NCI-H1417 (cell line): ENCODE data around the gene STOML3.
A peak's percentile ranks its signal among the peaks of the same experiment; 100 is the strongest.

Source experiments
- DNase-seq, 3 experiments: peaks; one replicate each; lab custom pipeline; 2025; lab: John Stamatoyannopoulos, UW

STOML3 gene

GRCh38 chr13:38981096-38981495, 9.5 kb downstream of the STOML3 start:
- peak in 1 of 3 experiments; percentile 58 for DNase-seq

- peak in 2 of 3 experiments; percentile 13 to 64 for DNase-seq
Measured at GRCh38 chr13:38980750-38981078, 9.9 kb downstream of the STOML3 start.

- DNase-seq, result peak in 2 of 3 experiments; percentile 59 to 85
Measured at GRCh38 chr13:38979891-38980749, 10.5 kb downstream of the STOML3 start.

GRCh38 chr13:38970380-38971051, 20.1 kb downstream of the STOML3 start:
- peak in 1 of 3 experiments; percentile 10 for DNase-seq

- DNase-seq, result no peak
Measured at GRCh38 chr13:38969187-38969586, 21.4 kb downstream of the STOML3 start.

- DNase-seq, result no peak
Measured at GRCh38 chr13:38967446-38967845, 23.2 kb downstream of the STOML3 start.

- no peak for DNase-seq
Measured at GRCh38 chr13:38965281-38965680, 25.4 kb downstream of the STOML3 start.

GRCh38 chr13:38960175-38960574, 30.5 kb downstream of the STOML3 start:
- no peak for DNase-seq

GRCh38 chr13:38957794-38958592, 32.6 kb downstream of the STOML3 start:
- DNase-seq, result no peak

GRCh38 chr13:38954844-38955243, 35.8 kb downstream of the STOML3 start:
- DNase-seq, result no peak

- no peak for DNase-seq
Measured at GRCh38 chr13:38954291-38954690, 36.3 kb downstream of the STOML3 start.

- DNase-seq, result no peak
Measured at GRCh38 chr13:38952827-38953226, 37.8 kb downstream of the STOML3 start.

GRCh38 chr13:38951525-38952313, 38.9 kb downstream of the STOML3 start:
- DNase-seq, result no peak

- DNase-seq, result no peak
Measured at GRCh38 chr13:38950987-38951386, 39.6 kb downstream of the STOML3 start.

GRCh38 chr13:38947054-38947453, 43.6 kb downstream of the STOML3 start:
- DNase-seq, result no peak

- peak in 1 of 3 experiments; percentile 28 for DNase-seq
Measured at GRCh38 chr13:38944219-38944618, 46.4 kb downstream of the STOML3 start.

GRCh38 chr13:38943231-38943630, 47.4 kb downstream of the STOML3 start:
- no peak for DNase-seq

- DNase-seq, result no peak
Measured at GRCh38 chr13:38941353-38941945, 49.2 kb downstream of the STOML3 start.

GRCh38 chr13:38933786-38934185, 56.8 kb downstream of the STOML3 start:
- DNase-seq, result no peak

- DNase-seq, result no peak
Measured at GRCh38 chr13:38922170-38922569, 68.5 kb downstream of the STOML3 start.

GRCh38 chr13:38921081-38921480, 69.5 kb downstream of the STOML3 start:
- no peak for DNase-seq
